LNCAP (cell line): ENCODE data around the gene ZNF580.

ENCODE experiments used
- TF ChIP-seq, protein P1 (sequence below): fragments of 450-650 bp; IDR thresholded peaks from 2 replicates; pipeline ENCODE4 v1.5.1; 2017; ENCODE audit warnings: mild to moderate bottlenecking

Gene ZNF580

DNA sequence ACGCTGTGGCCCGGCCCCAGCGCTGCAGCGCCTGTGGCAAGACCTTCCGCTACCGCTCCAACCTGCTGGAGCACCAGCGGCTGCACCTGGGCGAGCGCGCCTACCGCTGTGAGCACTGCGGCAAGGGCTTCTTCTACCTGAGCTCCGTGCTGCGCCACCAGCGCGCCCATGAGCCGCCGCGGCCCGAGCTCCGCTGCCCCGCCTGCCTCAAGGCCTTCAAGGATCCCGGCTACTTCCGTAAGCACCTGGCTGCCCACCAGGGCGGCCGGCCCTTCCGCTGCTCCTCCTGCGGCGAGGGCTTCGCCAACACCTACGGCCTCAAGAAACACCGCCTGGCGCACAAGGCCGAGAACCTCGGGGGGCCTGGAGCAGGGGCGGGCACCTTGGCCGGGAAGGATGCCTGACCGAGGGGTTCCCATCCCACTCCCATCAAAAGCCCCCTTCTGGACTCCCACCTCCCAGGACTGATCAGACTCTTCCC lies 24.4 kb upstream of the ZNF580 start:
- TF ChIP-seq, protein P1, sequence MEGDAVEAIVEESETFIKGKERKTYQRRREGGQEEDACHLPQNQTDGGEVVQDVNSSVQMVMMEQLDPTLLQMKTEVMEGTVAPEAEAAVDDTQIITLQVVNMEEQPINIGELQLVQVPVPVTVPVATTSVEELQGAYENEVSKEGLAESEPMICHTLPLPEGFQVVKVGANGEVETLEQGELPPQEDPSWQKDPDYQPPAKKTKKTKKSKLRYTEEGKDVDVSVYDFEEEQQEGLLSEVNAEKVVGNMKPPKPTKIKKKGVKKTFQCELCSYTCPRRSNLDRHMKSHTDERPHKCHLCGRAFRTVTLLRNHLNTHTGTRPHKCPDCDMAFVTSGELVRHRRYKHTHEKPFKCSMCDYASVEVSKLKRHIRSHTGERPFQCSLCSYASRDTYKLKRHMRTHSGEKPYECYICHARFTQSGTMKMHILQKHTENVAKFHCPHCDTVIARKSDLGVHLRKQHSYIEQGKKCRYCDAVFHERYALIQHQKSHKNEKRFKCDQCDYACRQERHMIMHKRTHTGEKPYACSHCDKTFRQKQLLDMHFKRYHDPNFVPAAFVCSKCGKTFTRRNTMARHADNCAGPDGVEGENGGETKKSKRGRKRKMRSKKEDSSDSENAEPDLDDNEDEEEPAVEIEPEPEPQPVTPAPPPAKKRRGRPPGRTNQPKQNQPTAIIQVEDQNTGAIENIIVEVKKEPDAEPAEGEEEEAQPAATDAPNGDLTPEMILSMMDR: no peak

DNA sequence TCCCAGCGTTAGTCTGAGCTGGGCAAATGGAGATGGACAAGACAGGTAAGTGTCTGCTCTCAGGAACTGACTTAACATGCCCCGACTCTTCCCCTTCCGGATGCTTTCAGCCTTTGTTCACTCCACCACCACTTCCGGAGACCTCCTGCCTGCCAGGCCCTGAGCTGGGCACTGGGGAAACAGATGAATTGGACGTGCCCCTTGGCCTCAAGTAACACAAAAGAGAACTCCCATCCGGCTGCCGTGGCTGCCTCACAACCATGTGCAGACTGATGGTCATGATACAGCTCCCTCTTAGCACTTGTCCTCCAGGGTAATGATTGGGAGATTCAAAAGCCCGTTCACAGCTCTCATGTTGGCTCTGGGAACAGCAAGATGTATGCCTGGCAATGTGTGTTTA lies 23.4 kb upstream of the ZNF580 start:
- TF ChIP-seq, protein P1: no peak

DNA sequence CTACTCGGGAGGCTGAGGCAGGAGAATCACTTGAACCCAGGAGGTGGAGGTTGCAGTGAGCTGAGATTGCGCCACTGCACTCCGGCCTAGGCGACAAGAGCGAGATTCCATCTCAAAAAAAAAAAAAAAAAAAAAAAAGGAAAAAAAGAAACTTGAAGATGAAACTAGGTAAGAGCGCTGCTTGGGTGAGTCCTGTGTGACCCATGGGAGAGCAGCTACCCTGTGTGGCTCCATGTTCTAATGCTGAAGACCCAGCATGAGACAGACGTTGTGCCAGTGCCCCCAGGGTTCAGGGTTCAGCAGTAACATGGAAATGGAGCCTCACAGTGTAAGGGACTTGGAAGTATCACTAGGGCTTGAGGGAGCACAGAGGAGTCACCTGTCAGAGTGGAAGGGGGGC lies 22.4 kb upstream of the ZNF580 start:
- TF ChIP-seq, protein P1: no peak

DNA sequence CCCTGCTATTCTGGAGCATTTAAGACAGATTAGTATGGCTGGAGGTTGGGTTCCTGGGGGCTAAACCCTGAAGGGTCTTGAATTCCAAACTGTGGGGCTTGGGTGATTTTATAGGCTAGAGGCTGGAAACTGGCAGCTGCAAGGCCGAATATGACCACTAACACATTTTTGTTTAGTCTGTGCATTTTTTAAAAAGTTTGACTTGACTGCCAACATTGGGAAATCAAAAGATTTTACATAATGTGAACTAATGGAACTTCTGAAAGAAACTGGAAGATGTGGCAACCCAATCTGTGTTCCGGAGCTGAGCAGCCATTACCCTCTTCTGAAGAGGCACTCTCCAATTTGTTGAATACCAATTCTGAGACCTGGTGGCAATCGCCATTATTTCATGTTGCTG lies 21.5 kb upstream of the ZNF580 start:
- TF ChIP-seq, protein P1: no peak

DNA sequence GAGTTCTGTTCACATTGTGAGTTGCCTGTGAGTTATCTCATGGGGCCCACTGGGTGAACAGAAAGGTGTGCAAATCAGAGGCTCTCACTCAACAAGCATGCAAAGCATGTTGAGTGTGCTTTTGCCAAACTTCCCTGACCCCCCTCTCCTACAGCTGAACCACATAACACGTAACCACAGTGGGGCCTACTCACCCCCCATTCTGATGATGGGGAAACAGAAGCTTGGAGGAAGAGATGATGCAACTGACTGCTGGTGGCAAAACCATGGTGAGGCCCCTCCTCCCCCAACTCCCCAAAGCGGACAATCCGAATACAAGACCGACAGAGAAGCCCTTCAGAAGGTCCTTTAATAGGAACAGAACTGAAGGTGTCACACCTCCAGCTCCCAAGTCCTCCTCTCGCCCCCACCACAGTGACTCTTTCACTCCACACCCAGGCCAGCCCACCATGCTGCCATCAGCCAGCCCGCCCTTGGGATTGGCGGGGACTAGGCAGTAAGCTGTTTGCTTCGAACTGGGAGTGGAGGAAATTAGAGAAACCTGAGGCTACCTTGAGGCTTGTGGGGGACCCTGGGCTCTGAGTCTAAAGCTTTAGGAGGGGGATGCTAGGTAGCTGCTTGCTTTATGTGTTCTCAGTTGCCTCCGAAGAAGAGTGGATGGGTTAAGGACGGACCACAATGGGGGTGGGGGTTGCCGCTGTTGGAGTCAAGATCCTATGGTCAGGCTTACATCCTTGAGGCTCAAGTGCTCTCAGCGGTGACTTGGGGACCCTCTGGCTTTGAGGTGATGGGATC lies 20.2 kb upstream of the ZNF580 start:
- TF ChIP-seq, protein P1: no peak

DNA sequence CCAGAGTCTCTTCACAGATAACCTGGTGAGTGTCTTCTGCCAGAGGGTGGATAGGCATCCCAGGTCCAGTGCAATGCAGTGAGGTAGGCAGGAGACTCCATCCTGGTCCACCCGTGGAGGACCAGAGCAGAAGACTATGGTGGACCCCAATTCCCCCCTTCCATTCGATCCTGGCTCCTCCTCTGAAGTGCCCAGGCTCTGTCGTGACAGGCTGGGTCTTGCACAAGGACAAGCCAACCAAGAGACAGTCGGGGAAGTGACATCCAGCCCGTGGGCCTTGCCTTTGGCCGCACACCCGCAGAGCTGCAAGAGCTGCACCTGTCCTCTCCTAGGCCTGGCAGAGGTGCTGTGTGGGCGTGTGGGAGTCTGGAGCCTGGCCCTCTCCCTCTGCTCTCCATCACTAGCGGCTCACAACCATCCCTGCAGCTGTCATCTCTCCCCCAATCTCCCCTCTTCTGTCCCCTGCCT lies 19.6 kb upstream of the ZNF580 start:
- TF ChIP-seq, protein P1: no peak

DNA sequence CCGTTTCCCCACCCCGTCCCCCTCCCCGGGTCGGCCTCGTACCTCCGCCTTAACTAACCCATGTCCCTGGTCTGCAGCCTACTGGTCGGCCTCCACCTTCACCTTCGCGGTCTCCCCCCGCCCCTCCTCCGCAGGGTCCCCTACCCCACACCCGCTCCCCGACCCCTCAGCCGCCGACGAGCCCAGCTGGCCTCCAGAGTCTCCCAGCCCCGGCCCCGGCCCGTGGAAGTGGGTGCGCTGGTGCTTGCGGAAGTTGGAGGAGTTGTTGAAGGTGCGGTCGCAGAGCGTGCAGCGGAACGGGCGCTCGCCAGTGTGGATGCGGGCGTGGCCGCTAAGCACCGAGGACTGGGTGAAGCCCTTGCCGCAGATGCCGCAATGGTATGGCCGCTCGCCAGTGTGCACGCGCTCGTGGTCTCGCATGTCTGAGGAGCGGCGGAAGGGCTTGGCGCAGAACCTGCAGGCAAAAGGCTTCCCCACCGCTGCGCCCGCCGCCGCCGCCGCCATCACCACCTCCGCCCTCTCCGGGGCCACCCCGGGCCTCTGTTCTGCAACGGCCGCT lies 19.1 kb upstream of the ZNF580 start:
- TF ChIP-seq, protein P1: no peak
